GM18873 (cell line): Measurements from ENCODE around the gene FARP1.

Experiments used
- ATAC-seq: cut with Tn5 transposase; IDR thresholded peaks from one replicate; pipeline ENCODE4 v1.9.1; 2021; ENCODE audit warnings: mild to moderate bottlenecking, moderate library complexity, moderate number of reproducible peaks; ENCODE audit not compliant: unreplicated experiment, low FRiP score

The FARP1 gene, protein sequence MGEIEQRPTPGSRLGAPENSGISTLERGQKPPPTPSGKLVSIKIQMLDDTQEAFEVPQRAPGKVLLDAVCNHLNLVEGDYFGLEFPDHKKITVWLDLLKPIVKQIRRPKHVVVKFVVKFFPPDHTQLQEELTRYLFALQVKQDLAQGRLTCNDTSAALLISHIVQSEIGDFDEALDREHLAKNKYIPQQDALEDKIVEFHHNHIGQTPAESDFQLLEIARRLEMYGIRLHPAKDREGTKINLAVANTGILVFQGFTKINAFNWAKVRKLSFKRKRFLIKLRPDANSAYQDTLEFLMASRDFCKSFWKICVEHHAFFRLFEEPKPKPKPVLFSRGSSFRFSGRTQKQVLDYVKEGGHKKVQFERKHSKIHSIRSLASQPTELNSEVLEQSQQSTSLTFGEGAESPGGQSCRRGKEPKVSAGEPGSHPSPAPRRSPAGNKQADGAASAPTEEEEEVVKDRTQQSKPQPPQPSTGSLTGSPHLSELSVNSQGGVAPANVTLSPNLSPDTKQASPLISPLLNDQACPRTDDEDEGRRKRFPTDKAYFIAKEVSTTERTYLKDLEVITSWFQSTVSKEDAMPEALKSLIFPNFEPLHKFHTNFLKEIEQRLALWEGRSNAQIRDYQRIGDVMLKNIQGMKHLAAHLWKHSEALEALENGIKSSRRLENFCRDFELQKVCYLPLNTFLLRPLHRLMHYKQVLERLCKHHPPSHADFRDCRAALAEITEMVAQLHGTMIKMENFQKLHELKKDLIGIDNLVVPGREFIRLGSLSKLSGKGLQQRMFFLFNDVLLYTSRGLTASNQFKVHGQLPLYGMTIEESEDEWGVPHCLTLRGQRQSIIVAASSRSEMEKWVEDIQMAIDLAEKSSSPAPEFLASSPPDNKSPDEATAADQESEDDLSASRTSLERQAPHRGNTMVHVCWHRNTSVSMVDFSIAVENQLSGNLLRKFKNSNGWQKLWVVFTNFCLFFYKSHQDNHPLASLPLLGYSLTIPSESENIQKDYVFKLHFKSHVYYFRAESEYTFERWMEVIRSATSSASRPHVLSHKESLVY

DNA sequence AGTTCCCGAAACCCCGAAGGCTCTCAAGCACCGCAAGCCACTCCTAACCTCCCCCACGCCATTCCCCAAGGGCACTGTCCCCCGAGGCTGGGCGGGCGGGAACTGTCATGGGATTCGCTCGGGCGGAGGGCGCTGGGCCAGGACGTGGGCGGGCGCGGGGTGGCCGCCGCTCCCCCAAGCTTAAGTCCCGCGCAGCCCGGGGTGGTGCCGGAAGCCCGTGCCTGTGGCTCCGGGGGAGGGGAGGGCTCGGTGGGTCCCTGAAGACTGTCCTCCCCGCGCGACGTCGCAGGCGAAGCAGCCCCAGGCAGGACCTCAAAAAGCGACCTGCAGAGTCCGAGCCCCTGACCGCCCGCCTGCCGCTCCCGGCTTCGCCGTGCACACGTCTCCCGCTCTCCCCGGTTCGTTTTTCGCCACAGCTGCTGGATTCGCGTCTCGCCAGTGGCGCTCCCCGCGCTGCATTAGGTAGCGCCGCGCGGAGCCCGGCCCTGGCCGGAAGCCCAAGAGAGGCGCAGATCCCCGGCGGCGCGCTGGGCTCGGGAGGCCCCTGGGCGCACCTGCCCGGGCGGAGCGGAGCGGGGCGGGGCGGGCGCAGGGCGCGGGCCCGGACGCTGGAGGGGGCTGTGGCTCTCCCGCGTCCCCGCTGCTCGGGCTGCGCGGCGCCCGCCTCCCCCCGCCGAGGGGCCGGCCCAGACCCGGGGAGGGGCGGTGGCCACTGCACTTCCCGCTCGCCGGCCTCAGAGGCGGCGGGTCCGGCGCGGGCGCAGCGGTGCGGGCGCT, at the start of gene FARP1:
Gene FARP1 (plus strand): TSS at position 715 of the 777 bp plus-strand sequence. CDS start 70,149 bp downstream, outside the sequence.
- peak; percentile 58 for ATAC-seq

DNA sequence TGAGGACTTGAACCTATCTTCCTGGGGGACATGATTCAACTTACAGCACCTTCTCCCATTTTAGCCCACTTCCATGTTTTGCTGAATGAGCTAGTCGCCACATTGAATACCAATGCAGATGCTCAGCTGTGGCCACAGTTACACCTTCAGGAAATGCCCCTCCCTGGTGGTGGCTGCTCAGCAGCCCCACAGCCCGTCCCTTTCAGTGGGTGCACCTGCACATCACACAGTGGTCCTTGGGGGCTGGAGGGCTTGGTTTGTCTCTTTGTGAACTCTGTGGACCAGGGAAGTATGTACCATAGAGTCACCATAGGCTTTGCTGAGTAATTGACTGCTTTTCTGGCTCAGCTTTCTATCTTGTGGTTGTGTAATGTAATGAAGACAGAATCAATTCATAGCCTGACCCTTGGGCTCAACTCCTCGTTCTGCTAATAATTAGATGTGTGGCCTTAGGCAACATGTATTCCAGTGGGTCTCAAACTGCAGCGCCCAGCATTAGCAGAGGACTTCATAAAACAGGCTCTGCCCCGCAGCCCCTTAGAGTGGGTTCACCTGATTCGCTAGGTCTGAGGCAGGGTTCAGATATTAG, 48.1 kb upstream of the FARP1 start:
- no peak for ATAC-seq

DNA sequence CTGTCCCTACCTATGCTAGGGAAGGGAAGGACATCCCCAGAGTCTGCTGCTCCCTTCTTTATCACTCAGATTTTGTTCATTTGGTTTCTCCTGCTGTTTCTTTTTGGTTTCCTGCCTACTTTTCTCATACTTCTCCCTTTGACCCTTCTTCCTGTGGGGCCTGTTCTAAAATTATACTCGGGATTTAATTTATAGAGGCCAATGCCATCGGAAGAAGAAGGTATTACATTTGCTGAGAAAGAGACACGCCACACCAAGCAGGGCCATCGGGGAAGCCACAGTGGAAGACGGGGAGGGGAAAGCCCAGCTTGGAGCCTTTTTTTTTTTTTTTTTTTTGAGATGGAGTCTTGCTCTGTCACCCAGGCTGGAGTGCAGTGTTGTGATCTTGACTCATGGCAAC, 46.8 kb upstream of the FARP1 start:
- ATAC-seq = no peak

DNA sequence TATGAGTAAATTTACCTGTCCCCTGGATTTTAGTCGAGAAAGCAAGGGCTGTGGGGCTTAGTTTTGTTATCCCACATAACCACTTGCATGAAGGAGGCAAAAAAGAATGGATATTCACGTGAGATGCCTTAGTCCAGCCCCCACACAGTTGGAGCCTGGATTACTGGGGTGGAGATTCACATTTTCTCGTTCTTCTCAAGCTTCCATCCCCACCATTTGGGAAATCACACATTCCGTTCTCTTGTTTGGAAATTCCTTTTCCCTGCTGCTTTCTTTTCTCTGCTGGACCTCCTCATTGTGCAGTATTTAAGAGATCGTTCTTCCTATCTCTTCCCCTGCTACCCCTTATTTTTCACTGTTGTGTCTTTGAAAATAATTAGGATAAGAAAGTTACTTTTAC, 45.1 kb upstream of the FARP1 start:
- ATAC-seq = no peak

DNA sequence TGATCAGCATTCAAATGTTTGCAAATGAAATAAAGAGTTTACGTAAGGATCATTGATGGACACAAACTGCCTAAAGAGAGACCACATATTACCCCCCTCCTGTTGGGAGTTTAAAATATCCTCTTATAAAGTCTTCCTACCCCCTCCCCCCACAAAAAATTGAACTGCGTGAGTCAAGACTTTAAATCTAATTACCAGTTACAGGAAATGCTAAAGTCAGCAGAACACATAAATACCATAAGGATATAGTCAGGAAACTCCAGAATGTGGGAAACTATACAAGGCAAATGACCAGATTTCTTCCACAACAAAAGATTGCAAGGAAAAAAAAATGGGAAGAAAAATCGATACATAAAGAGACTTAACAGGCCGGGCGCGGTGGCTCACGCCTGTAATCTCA, 44.4 kb upstream of the FARP1 start:
- ATAC-seq = no peak

DNA sequence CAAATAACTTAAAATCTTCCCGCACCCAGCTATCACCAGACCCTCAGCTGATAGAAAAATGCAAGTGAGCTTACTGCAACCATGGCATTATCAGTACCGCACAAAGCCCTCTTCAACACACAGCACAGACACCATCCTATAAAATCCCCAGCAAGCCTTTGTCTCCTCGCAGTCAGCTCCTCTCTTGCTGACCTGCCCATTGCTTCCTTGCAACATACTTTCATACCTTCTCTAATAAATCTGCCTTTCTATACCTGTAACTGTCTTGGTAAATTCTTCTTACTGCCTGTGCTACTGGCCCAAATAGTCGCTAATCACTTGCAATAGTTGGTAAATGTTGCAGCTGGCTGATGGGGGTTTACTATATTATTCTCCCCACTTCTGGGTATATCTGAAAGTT, 43.3 kb upstream of the FARP1 start:
- no peak for ATAC-seq

DNA sequence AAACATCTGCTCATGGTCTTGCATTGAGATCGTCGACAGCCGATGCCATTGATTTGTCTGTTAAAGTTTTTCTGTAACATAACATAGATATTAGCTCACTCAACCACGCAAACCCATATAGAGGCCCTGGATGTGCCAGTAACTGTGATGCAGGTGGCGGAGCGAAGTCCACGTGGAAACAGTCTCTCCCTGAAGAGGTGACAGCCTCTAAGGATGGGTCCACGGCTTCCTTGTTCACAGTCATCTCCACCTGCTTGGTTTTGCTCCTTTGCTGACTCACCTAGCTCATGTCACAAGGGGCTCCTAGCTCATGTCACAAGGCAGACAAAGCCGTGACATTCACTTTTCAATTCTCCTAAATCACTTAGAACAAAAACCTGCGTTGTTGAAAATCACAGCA, 42.4 kb upstream of the FARP1 start:
- ATAC-seq = no peak

DNA sequence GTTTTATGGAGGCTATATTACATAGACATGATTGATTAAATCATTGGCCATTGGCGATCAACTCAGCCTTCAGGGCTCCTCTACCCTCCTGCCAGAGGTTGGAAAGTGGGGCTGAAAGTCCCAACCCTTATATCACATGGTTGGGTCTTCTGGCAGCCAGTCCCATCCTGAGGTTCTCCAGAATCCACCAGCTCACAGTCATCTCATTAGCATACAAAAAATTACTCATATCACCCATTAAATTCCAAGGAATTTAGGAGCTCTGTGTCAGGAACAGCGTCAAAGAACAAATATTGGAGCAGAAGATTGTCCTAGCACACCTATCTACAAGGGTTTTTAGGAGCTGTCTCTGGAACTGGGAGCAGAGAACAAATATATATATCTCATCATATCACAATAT, 39.4 kb upstream of the FARP1 start:
- ATAC-seq = no peak

DNA sequence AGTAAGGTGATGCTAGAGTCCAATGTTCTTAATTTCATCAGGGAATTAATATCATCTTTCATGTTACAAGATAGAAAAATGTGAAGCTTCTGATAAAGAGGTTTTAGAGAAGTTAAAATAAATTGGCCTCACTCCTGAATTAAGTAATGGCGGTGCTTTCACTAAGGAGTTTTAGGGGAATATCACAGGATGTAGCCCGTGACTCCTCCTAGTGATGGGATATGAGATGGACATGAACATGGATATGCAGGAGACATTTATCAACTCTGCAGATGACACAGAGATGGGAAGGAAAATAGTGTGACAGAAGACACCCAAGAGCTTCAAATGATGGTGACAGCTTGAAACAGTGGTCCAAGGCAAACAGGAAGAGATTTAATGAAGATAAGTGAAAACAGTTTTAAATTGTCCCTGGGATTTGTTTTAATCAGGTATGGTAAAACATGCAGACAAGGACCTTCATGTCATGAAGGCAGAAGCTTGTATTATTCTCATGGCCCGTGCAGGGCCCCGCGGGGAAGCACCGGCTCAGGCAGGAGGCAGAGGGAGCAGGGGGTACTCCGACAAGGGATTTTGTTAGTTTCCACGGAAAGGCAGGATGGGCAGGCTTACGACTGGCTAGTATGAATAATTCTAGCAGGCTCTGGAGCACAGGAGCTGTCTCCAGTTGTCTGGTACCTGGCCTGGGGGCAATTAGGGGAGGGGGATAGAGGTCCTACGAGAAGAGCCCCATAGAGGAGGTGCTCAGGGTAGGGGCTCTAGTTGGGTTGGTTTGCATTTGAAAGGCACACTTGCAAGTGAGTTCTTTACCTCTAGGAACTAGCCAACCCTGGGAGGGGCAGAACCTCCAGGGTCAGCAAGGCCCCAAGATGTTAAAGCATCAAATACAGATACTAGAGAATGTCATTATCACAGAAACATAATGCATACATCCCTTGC, 38.7 kb upstream of the FARP1 start:
- no peak for ATAC-seq

DNA sequence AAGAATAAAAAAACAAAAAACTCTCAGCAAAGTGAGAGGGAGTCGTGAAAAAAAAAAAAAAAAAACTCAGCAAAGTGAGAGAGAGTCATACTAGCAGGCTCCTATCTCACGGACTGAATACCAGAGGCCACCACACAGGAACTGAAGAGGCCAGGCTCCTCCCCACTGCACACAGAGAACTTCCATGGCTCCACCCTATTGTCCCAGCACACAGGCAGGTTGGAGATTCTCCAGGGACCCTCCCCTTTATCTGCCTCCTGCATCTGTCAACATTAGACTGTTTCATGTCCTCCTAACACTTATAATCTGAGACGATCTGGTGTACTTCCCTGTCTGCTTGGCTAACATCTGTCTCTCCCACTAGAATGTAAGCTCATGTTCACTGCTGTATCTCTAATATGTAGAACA, 37.0 kb upstream of the FARP1 start:
- no peak for ATAC-seq

DNA sequence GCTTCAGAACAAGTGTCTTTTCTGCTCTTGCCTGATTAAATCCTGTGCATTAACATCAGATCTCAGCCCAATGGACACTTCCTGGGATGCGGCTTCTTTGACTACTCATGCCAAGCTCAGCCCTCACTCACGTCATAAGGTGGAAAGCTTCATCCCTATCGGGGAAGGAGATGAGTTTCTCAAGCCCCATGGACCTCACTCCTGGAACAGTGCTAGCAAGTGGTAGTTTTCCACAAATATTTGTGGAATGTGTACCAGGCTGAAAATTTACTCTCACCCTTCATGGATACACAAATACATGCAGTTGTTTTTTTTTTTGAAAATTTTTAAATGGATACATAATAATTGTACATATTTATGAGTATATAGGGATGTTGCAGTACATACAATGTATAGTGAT, 34.6 kb upstream of the FARP1 start:
- no peak for ATAC-seq

DNA sequence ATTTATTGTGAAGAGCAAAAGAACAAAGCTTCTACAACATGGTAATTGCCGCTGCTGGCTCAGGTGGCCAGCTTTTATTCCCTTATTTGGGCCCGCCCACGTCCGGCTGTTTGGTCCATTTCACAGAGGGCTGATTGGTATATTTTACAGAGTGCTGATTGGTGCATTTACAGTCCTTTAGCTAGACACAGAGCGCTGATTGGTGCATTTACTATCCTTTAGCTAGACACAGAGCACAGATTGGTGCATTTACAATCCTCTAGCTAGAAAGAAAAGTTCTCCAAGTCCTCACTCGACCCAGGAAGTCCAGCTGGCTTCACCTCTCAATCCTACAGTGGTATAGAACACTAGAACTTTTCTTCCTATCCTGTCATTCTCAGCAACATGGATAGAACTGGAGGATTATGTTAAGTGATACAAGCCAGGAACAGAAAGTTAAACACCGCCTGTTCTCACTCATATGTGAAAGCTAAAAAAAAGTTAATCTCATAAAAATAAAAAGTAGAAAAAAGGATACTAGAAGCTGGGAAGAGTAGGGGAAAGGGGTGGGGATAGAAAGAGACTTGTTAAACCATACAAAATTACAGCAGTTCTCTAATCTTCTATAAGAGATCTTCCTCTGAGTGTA, 33.6 kb upstream of the FARP1 start:
- ATAC-seq = no peak

DNA sequence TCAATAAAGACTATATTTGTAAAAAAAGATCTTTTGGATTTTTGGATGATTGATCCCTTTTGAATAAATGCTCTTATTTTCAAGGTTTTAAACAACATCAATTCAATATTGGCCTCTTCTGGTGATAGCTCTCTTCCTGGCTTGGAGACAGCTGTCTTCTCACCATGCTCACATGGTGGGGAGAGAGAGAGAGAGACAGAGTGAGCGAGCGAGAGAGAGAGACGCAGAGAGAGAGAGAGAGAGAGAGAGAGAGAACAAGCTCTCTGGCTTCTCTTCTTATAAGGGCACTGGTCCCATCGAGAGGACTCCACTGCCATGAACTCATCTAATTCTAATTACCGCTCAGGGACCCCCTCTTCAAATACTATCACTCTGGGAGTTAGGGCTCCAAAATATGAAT, 32.1 kb upstream of the FARP1 start:
- no peak for ATAC-seq

DNA sequence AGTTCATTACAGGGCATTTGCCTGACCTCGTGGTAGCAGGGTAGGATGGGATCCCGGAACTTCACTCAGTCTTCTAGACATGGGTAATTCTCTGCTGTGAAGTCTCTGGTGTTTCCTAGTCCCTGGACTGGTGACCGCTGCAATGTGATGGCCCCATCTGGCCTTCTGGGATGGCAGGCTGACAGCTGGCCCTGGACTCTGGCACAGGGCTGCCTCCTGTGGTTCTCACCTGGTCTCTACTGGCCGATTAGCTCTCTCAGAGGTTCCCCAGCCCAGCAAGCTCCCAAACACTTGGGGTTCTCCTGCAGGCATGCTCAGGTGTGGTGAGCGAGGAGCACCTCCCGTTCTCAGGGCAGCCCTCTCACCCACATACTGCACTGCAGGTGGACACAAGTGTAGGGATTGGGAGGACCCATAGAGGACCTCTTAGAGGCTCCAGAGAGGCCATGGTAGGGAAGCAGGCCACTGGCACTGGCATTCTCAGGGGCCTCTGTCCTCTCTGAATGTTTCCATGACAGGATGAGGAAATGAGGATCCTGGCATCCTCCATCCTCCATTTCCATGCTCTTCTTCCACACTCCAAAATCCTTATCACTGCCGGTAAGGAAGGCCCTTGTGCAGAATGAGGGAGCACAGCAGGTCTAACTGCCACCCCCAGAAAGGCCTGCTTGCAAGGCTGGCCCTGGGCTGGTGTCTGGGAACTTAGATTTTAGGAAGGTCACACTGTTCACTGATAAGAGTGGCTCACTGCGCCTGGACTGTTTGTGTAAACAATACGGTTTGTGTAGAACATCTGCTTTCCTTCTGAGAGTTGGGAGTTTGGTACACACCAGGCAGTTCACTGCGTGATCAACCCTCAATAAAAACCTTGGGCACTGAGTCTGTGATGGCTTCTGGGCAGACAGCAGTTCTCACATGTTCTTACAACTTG, 31.5 kb upstream of the FARP1 start:
- ATAC-seq = no peak

DNA sequence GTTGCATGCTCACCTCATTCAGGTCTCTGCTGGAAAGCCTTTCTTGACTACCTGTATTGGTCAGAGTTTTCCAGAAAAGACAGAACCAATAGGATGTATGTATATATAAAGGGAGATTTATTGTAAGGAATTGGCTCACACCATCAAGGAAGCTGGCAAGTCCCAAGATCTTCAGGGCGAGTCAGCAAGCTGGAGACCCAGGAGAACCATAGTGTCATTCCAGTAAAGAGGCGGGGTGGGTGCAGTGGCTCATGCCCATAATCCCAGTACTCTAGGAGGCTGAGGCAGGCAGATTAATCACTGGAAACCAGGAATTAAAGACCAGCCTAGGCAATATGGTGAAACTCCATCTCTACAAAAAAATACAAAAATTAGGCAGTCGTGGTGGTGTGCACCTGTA, 30.4 kb upstream of the FARP1 start:
- ATAC-seq = no peak

DNA sequence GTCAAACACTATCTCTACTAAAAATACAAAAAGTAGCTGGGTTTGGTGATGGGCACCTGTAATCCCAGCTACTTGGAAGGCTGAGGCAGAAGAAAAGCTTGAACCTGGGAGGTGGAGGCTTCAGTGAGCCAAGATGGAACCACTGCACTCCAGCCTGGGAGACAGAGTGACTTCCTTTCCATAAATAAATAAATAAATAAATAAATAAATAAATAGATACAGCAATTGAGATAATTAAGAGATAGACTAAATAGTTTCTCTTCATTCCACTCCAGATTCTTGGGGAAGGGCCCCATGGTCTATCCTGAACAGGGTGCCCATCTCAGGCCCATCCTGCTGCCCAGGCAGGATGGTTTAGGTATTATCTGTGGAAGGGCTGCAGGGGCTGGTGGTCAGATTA, 24.0 kb upstream of the FARP1 start:
- no peak for ATAC-seq

DNA sequence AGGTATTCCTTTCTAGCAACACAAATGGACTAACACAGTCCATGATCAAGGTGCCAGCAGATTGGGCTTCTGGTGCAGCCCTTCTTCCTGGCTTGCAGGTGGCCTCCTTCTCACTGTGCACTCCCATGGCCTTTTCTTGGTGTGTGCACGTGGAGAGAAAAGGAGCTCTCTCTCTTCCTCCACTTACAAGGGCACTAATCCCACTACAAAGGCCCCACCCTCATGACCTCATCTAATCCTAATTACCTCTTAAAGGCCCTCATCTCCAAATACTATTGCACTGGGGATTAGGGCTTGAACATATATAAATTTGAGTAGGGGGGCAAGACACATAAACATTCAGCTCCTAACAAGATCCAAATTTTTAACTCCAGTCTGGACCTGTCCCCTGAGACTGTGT, 19.7 kb upstream of the FARP1 start:
- no peak for ATAC-seq
